ENCODE measurements around the gene FLNC. TPM values are rescaled to one million over a fixed set of nuclear protein-coding genes. Genes with fewer than 3 reads are reported as not detected.
A peak's percentile ranks its signal among the peaks of the same experiment; 100 is the strongest.

FLNC gene
- total RNA-seq, 1 experiment from 2014 or later: 128 TPM

GRCh38 chr7:128854396-128854795 is 24.2 kb downstream of the FLNC start:
- no peaks in the 10 kb centered on the region for H3K9me3 Mint-ChIP-seq (ENCODE audit: unreplicated experiment)
- H3K4me3 Mint-ChIP-seq (ENCODE audit: unreplicated experiment): no peak overlapping the region
- H3K4me1 Mint-ChIP-seq (ENCODE audit: low read depth, unreplicated experiment): no peaks in the 10 kb centered on the region
- no peak overlapping the region for H3K27ac Mint-ChIP-seq (ENCODE audit: unreplicated experiment)
- no peaks in the 10 kb centered on the region for H3K9me3 ChIP-seq
- BruUV-seq (replicated peaks): TSS peak; percentile 18
- DNase-seq: no peak
- POLR2A ChIA-PET: no interaction called here
- H3K27me3 ChIP-seq (replicated peaks; ENCODE audit: control insufficient read depth, insufficient read depth, low read length): no peaks in the 10 kb centered on the region
- intact Hi-C loops (cut with micrococcal nuclease; ENCODE audit: unreplicated experiment): no loop called here
- H3K4me1 ChIP-seq: no peaks in the 10 kb centered on the region
- no peak overlapping the region for H3K4me3 ChIP-seq (ENCODE audit: low read depth, low read length)
- peaks cover 35% of the 10 kb centered on the region for H3K36me3 Mint-ChIP-seq (ENCODE audit: insufficient read depth, unreplicated experiment)
- CTCF ChIA-PET: no interaction called here
- TF ChIP-seq, protein P1, sequence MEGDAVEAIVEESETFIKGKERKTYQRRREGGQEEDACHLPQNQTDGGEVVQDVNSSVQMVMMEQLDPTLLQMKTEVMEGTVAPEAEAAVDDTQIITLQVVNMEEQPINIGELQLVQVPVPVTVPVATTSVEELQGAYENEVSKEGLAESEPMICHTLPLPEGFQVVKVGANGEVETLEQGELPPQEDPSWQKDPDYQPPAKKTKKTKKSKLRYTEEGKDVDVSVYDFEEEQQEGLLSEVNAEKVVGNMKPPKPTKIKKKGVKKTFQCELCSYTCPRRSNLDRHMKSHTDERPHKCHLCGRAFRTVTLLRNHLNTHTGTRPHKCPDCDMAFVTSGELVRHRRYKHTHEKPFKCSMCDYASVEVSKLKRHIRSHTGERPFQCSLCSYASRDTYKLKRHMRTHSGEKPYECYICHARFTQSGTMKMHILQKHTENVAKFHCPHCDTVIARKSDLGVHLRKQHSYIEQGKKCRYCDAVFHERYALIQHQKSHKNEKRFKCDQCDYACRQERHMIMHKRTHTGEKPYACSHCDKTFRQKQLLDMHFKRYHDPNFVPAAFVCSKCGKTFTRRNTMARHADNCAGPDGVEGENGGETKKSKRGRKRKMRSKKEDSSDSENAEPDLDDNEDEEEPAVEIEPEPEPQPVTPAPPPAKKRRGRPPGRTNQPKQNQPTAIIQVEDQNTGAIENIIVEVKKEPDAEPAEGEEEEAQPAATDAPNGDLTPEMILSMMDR (IDR thresholded peaks at IDR 0.05; ENCODE audit: insufficient read depth in 1 of 2, low read depth in 1 of 2, low read length in 1 of 2, severe bottlenecking in 1 of 2, unreplicated experiment in 1 of 2): no peak
- H3K36me3 ChIP-seq (ENCODE audit: control insufficient read depth, insufficient read depth, low read length): no peaks in the 10 kb centered on the region; the same call in 1 of the 2 replicates
- no peaks in the 10 kb centered on the region for H3K27me3 Mint-ChIP-seq (ENCODE audit: insufficient read depth, unreplicated experiment)

DNA sequence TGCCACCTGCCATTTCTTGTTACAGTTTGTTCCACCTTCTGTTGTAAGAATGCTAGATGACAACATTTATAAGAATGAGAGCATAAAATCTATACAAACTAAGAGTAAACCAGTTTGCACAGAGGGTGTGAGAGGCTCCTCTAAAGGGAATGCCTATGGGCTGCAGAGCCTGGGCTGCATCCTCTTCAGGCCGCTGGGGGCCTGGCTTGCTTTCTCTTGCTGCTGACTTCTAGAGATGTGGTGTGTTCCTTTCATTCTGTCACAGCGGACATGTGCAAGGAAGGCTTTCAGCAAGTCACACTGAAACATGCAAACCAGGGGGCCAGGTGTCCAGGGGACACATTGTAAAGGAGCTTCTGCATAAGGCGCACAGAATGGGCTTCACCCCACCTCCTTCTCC is 25.4 kb downstream of the FLNC start:
- H3K4me3 Mint-ChIP-seq (ENCODE audit: unreplicated experiment): no peak overlapping the region
- ChIA-PET POLR2A (no interaction called here), CTCF (no interaction called here)
- H3K9me3 Mint-ChIP-seq (ENCODE audit: unreplicated experiment): no peaks in the 10 kb centered on the region
- no peak overlapping the region for H3K27ac Mint-ChIP-seq (ENCODE audit: unreplicated experiment)
- peaks cover 37% of the 10 kb centered on the region for H3K36me3 Mint-ChIP-seq (ENCODE audit: insufficient read depth, unreplicated experiment)
- Histone ChIP-seq H3K9me3 (no peaks in the 10 kb centered on the region), H3K27me3 (replicated peaks; ENCODE audit: control insufficient read depth, insufficient read depth, low read length) (no peaks in the 10 kb centered on the region), H3K36me3 (ENCODE audit: control insufficient read depth, insufficient read depth, low read length) (no peaks in the 10 kb centered on the region), H3K4me1 (no peaks in the 10 kb centered on the region), H3K4me3 (ENCODE audit: low read depth, low read length) (no peak overlapping the region)
- intact Hi-C loops (cut with micrococcal nuclease; ENCODE audit: unreplicated experiment): no loop called here
- no peak for DNase-seq
- TF ChIP-seq, protein P1 (IDR thresholded peaks at IDR 0.05; ENCODE audit: insufficient read depth in 1 of 2, low read depth in 1 of 2, low read length in 1 of 2, severe bottlenecking in 1 of 2, unreplicated experiment in 1 of 2): no peak
- no TSS peak for BruUV-seq (replicated peaks)
- H3K27me3 Mint-ChIP-seq (ENCODE audit: insufficient read depth, unreplicated experiment): no peaks in the 10 kb centered on the region
- no peaks in the 10 kb centered on the region for H3K4me1 Mint-ChIP-seq (ENCODE audit: low read depth, unreplicated experiment)

DNA sequence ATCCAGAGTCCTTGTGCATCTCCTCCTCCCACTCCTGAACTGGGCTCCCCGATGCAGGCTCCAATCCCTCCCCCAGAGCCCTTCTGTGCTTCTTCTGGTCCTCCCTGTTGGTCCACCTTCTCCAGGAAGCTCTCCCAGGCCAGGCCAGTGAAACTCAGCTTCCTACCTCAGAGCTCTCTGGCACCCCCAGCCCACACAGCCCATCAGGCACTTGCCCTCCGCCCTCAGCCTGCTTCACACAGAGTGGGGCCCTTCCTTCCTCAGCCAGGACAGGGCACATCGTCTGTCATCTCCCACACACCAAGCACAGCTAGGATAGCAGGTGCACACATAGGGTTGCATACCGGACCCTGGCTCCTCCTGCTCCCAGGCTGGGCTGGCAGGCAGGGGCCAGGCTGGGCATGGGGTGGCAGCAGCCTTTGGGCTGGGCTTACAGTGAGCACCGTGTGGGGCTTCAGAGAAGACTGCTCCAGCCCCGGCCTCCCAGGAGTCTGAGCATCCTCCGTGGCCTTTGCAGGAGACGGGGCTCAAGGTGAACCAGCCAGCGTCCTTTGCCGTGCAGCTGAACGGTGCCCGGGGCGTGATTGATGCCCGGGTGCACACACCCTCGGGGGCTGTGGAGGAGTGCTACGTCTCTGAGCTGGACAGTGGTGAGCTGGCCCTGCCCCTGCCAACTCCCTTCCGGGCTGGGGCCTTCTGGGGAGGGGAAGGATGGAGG is 26.0 kb downstream of the FLNC start:
- H3K27me3 ChIP-seq (replicated peaks; ENCODE audit: control insufficient read depth, insufficient read depth, low read length): no peaks in the 10 kb centered on the region
- CTCF ChIA-PET: no interaction called here
- H3K36me3 ChIP-seq (ENCODE audit: control insufficient read depth, insufficient read depth, low read length): no peaks in the 10 kb centered on the region
- no peak overlapping the region for H3K4me3 ChIP-seq (ENCODE audit: low read depth, low read length)
- no peak overlapping the region for H3K27ac Mint-ChIP-seq (ENCODE audit: unreplicated experiment)
- H3K9me3 Mint-ChIP-seq (ENCODE audit: unreplicated experiment): no peaks in the 10 kb centered on the region
- TF ChIP-seq, protein P1 (IDR thresholded peaks at IDR 0.05; ENCODE audit: insufficient read depth in 1 of 2, low read depth in 1 of 2, low read length in 1 of 2, severe bottlenecking in 1 of 2, unreplicated experiment in 1 of 2): no peak
- peaks cover 36% of the 10 kb centered on the region for H3K36me3 Mint-ChIP-seq (ENCODE audit: insufficient read depth, unreplicated experiment)
- intact Hi-C loops (cut with micrococcal nuclease; ENCODE audit: unreplicated experiment): no loop called here
- H3K4me1 Mint-ChIP-seq (ENCODE audit: low read depth, unreplicated experiment): no peaks in the 10 kb centered on the region
- no peaks in the 10 kb centered on the region for H3K9me3 ChIP-seq
- H3K4me3 Mint-ChIP-seq (ENCODE audit: unreplicated experiment): no peak overlapping the region
- DNase-seq: no peak
- H3K27me3 Mint-ChIP-seq (ENCODE audit: insufficient read depth, unreplicated experiment): no peaks in the 10 kb centered on the region
- POLR2A ChIA-PET: no interaction called here
- no peaks in the 10 kb centered on the region for H3K4me1 ChIP-seq
- no TSS peak for BruUV-seq (replicated peaks)

All from Caco-2 (cell line).